H9 (cell line): Measurements from ENCODE around the gene RHEX. TPM values are rescaled to one million over a fixed set of nuclear protein-coding genes. Genes with fewer than 3 reads are reported as not detected.

ENCODE experiments used
- DNase-seq: peaks from one replicate; pipeline ENCODE4 v3.0.0-alpha.2; 2017
- H2AFZ ChIP-seq: one replicate; pipeline ENCODE4 v1.6.1; 2013; ENCODE audit warnings: mild to moderate bottlenecking, low read length, control low read depth, moderate library complexity
- H2AK5ac ChIP-seq: 2 replicates; pipeline ENCODE4 v1.6.1; 2013; ENCODE audit warnings: low read length, control low read depth, mixed read lengths; ENCODE audit not compliant: insufficient read length
- H2BK120ac ChIP-seq: one replicate; pipeline ENCODE4 v1.6.1; 2013; ENCODE audit warnings: low read depth, mild to moderate bottlenecking, low read length, control low read depth, inconsistent platforms; ENCODE audit not compliant: poor library complexity, severe bottlenecking
- H2BK12ac ChIP-seq: 2 replicates; pipeline ENCODE4 v1.6.1; 2013; ENCODE audit warnings: low read length, control low read depth, mixed read lengths, low read depth; ENCODE audit not compliant: insufficient read length
- H2BK15ac ChIP-seq: 2 replicates; pipeline ENCODE4 v1.6.1; 2013; ENCODE audit warnings: low read depth, low read length, control low read depth
- H2BK20ac ChIP-seq: one replicate; pipeline ENCODE4 v1.6.1; 2013; ENCODE audit warnings: low read depth, mild to moderate bottlenecking, low read length, control low read depth, inconsistent platforms; ENCODE audit not compliant: poor library complexity, severe bottlenecking
- H2BK5ac ChIP-seq: 2 replicates; pipeline ENCODE4 v1.6.1; 2013; ENCODE audit warnings: low read length, control low read depth, mixed read lengths; ENCODE audit not compliant: insufficient read length
- H3K14ac ChIP-seq: 2 replicates; pipeline ENCODE4 v1.6.1; 2013; ENCODE audit warnings: low read length, control low read depth; ENCODE audit not compliant: insufficient read depth
- H3K18ac ChIP-seq: 2 replicates; pipeline ENCODE4 v1.6.1; 2013; ENCODE audit warnings: low read depth, mild to moderate bottlenecking, mixed read lengths, low read length, control low read depth; ENCODE audit not compliant: insufficient read length
- H3K23ac ChIP-seq: 2 replicates; pipeline ENCODE4 v1.6.1; 2013; ENCODE audit warnings: low read length, control low read depth, mixed read lengths, low read depth; ENCODE audit not compliant: insufficient read length
- H3K23me2 ChIP-seq: 2 replicates; pipeline ENCODE4 v1.6.1; 2013; ENCODE audit warnings: low read depth, mild to moderate bottlenecking, mixed read lengths, low read length, control low read depth; ENCODE audit not compliant: insufficient read length, poor library complexity, severe bottlenecking
- H3K27ac ChIP-seq: 2 replicates; pipeline ENCODE4 v1.5.1; 2013; ENCODE audit warnings: low read length, control low read depth, mixed read lengths, low read depth; ENCODE audit not compliant: insufficient read length
- H3K27me3 ChIP-seq: 2 replicates; pipeline ENCODE4 v1.6.1; 2013; ENCODE audit warnings: low read length, control low read depth, inconsistent platforms; ENCODE audit not compliant: insufficient read depth
- H3K4ac ChIP-seq: 2 replicates; pipeline ENCODE4 v1.6.1; 2013; ENCODE audit warnings: low read depth, mild to moderate bottlenecking, control low read depth, inconsistent platforms, low read length, moderate library complexity
- H3K4me1 ChIP-seq: 2 replicates; pipeline ENCODE4 v1.6.1; 2013; ENCODE audit warnings: low read length, control low read depth, inconsistent platforms; ENCODE audit not compliant: insufficient read depth
- H3K4me2 ChIP-seq: 2 replicates; pipeline ENCODE4 v1.6.1; 2013; ENCODE audit warnings: low read length, control low read depth, mixed read lengths; ENCODE audit not compliant: insufficient read length, insufficient read depth
- H3K56ac ChIP-seq: 2 replicates; pipeline ENCODE4 v1.6.1; 2013; ENCODE audit warnings: low read depth, mild to moderate bottlenecking, mixed read lengths, low read length, control low read depth; ENCODE audit not compliant: insufficient read length
- H3K79me1 ChIP-seq: 2 replicates; pipeline ENCODE4 v1.6.1; 2013; ENCODE audit warnings: low read depth, mild to moderate bottlenecking, moderate library complexity, low read length, control low read depth, inconsistent platforms; ENCODE audit not compliant: insufficient read depth, poor library complexity, severe bottlenecking
- H3K79me2 ChIP-seq: 2 replicates; pipeline ENCODE4 v1.6.1; 2013; ENCODE audit warnings: low read length, control low read depth, inconsistent platforms; ENCODE audit not compliant: insufficient read depth
- H3K9ac ChIP-seq: 2 replicates; pipeline ENCODE4 v1.6.1; 2013; ENCODE audit warnings: low read length, control low read depth, mixed read lengths; ENCODE audit not compliant: insufficient read length; ENCODE audit errors: extremely low read depth
- H3K9me3 ChIP-seq: one replicate; pipeline ENCODE4 v1.6.1; 2013; ENCODE audit warnings: low read depth, low read length, inconsistent platforms; ENCODE audit not compliant: control insufficient read depth
- H3T11ph ChIP-seq: one replicate; pipeline ENCODE4 v1.6.1; 2013; ENCODE audit warnings: mild to moderate bottlenecking, low read length, control low read depth, inconsistent platforms
- H4K20me1 ChIP-seq: one replicate; pipeline ENCODE4 v1.6.1; 2013; ENCODE audit not compliant: control insufficient read depth, insufficient read length, insufficient read depth
- H4K5ac ChIP-seq: 2 replicates; pipeline ENCODE4 v1.6.1; 2013; ENCODE audit warnings: low read depth, mild to moderate bottlenecking, mixed read lengths, low read length, control low read depth; ENCODE audit not compliant: insufficient read length
- H4K8ac ChIP-seq: replicated peaks from 2 replicates; pipeline ENCODE4 v1.6.1; 2013; ENCODE audit warnings: low read length, control low read depth, mixed read lengths, low read depth; ENCODE audit not compliant: insufficient read length
- H4K91ac ChIP-seq: 2 replicates; pipeline ENCODE4 v1.6.1; 2013; ENCODE audit warnings: low read depth, mild to moderate bottlenecking, moderate library complexity, mixed read lengths, low read length, control low read depth; ENCODE audit not compliant: insufficient read length
- H3K27ac Mint-ChIP-seq, 3 experiments: 2 replicates in 2 of 3; 3 replicates in 1 of 3; pipeline ENCODE4 v1.8.0; 2020 to 2021; ENCODE audit warnings: mixed read lengths in 3 of 3, mild to moderate bottlenecking in 1 of 3, moderate library complexity in 1 of 3
- H3K27me3 Mint-ChIP-seq: 2 replicates; pipeline ENCODE4 v1.8.0; 2021; ENCODE audit warnings: low read depth, mild to moderate bottlenecking, moderate library complexity, mixed read lengths
- H3K36me3 Mint-ChIP-seq, 3 experiments: 2 replicates in 2 of 3; 3 replicates in 1 of 3; pipeline ENCODE4 v1.8.0; 2020 to 2021; ENCODE audit warnings: low read depth in 3 of 3, mixed read lengths in 3 of 3; ENCODE audit not compliant: insufficient read depth in 1 of 3
- H3K4me1 Mint-ChIP-seq, 2 experiments: 2 replicates each; pipeline ENCODE4 v1.8.0; 2020; ENCODE audit warnings: mixed read lengths in 2 of 2
- H3K4me3 Mint-ChIP-seq, 2 experiments: 2 replicates in 1 of 2; 3 replicates in 1 of 2; pipeline ENCODE4 v1.8.0; 2020 to 2021; ENCODE audit warnings: mild to moderate bottlenecking in 2 of 2, mixed read lengths in 2 of 2, moderate library complexity in 1 of 2
- H3K9me3 Mint-ChIP-seq, 2 experiments: 2 replicates in 1 of 2; 3 replicates in 1 of 2; pipeline ENCODE4 v1.8.0; 2020; ENCODE audit warnings: mild to moderate bottlenecking in 2 of 2, mixed read lengths in 2 of 2, moderate library complexity in 1 of 2
- WGBS: extraction: QIAGEN DNeasy Blood & Tissue Kit; methylation state at CpG from one replicate; pipeline ENCODE4 v1.1.7; 2013; ENCODE audit warnings: missing lambda C conversion rate, low lambda C conversion rate, mixed read lengths; ENCODE audit not compliant: insufficient read length; ENCODE audit errors: extremely low coverage; 5-methylcytosine and 5-hydroxymethylcytosine counted together
- total RNA-seq: library from RNA; stranded (reverse); gene quantifications from 2 replicates; pipeline ENCODE4 v1.2.1, GENCODE V29; 2021
- TF ChIP-seq, protein P1 (sequence below): fragments of 200-600 bp; sonication (generic); conservative IDR thresholded peaks from 3 replicates; pipeline ENCODE4 v1.8.0; 2021; ENCODE audit warnings: antibody characterized with exemption, mild to moderate bottlenecking

RHEX gene
- total RNA-seq, 1 experiment from 2014 or later = not detected

DNA sequence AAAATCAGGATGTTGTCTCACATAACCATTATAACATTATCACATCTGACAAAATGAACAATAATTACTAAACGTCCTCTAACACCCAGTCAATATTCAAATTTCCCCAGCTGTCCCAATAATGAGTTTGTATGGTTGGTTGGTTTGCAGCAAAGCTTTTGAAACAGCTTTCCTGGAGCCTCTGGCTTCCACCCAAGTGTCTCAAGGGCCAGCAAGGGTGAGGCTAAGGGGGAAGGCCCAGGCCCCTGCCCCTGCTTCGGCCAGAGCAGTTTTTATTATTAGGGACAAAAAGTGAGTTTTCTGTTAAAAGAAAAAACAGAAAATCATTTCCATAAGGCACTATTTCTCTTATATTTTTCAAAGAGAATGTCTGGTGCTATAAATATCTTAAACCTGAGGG is 83.3 kb downstream of the RHEX start:
- TF ChIP-seq, protein P1, sequence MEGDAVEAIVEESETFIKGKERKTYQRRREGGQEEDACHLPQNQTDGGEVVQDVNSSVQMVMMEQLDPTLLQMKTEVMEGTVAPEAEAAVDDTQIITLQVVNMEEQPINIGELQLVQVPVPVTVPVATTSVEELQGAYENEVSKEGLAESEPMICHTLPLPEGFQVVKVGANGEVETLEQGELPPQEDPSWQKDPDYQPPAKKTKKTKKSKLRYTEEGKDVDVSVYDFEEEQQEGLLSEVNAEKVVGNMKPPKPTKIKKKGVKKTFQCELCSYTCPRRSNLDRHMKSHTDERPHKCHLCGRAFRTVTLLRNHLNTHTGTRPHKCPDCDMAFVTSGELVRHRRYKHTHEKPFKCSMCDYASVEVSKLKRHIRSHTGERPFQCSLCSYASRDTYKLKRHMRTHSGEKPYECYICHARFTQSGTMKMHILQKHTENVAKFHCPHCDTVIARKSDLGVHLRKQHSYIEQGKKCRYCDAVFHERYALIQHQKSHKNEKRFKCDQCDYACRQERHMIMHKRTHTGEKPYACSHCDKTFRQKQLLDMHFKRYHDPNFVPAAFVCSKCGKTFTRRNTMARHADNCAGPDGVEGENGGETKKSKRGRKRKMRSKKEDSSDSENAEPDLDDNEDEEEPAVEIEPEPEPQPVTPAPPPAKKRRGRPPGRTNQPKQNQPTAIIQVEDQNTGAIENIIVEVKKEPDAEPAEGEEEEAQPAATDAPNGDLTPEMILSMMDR = no peak
- Histone ChIP-seq H3K56ac (no peak overlapping the region), H3K9ac (no peak overlapping the region), H2BK12ac (no peak overlapping the region), H3K9me3 (no peaks in the 10 kb centered on the region), H3K79me1 (no peaks in the 10 kb centered on the region), H2BK15ac (no peak overlapping the region), H3K4me1 (no peaks in the 10 kb centered on the region), H4K20me1 (no peaks in the 10 kb centered on the region), H3K23ac (no peak overlapping the region), H3K27ac (no peak overlapping the region), H3K4ac (no peak overlapping the region), H2AFZ (no peak overlapping the region), H2BK20ac (no peak overlapping the region), H2AK5ac (no peak overlapping the region), H3K79me2 (no peaks in the 10 kb centered on the region), H2BK5ac (no peak overlapping the region), H4K5ac (no peak overlapping the region), H3T11ph (no peak overlapping the region), H2BK120ac (no peak overlapping the region), H3K18ac (no peak overlapping the region), H3K14ac (no peak overlapping the region), H3K4me2 (no peak overlapping the region), H4K8ac (no peak overlapping the region), H3K27me3 (no peaks in the 10 kb centered on the region), H3K23me2 (no peaks in the 10 kb centered on the region), H4K91ac (no peak overlapping the region)
- H3K27me3 Mint-ChIP-seq = peaks cover 5% of the 10 kb centered on the region
- peaks cover 3 to 6% of the 10 kb centered on the region in 2 experiments for H3K4me1 Mint-ChIP-seq
- no peak overlapping the region for H3K27ac Mint-ChIP-seq
- H3K36me3 Mint-ChIP-seq = peaks cover 0 to 5% (median 0%) of the 10 kb centered on the region in 3 experiments; a peak in 3 of 7 replicates
- peaks cover 0 to 2% of the 10 kb centered on the region in 2 experiments; a peak in 2 of 5 replicates for H3K9me3 Mint-ChIP-seq
- WGBS = no CpG with 5 or more reads among the region's 2 CpGs
- no peak overlapping the region for H3K4me3 Mint-ChIP-seq
- no peak for DNase-seq
